Ovary (tissue), 9 donors: ENCODE results near the gene ZNF609. TPM values are rescaled to one million over a fixed set of nuclear protein-coding genes. Genes with fewer than 3 reads are reported as not detected.

ENCODE experiments used
- DNase-seq, 5 donors: peaks; one replicate each; pipeline ENCODE4 v3.0.0-alpha.2; 2019 to 2020
- H3K27ac ChIP-seq, 2 donors: fragments of 200-600 bp; one replicate each; pipeline versions ENCODE4 v1.5.1 to v1.8.0; 2019 to 2022
- H3K27me3 ChIP-seq: fragments of 200-600 bp; one replicate; pipeline ENCODE4 v1.8.0; 2022
- H3K36me3 ChIP-seq: fragments of 200-600 bp; sonication (generic); one replicate; pipeline ENCODE4 v1.5.1; 2019
- H3K4me1 ChIP-seq: one replicate; pipeline ENCODE4 v1.8.1; 2013; ENCODE audit warnings: mild to moderate bottlenecking, moderate library complexity; ENCODE audit not compliant: insufficient read depth
- H3K4me3 ChIP-seq: fragments of 200-600 bp; sonication (generic); one replicate; pipeline ENCODE4 v1.5.1; 2017
- H3K9me3 ChIP-seq, 2 donors: fragments of 200-600 bp in 1 of 2; sonication (generic) in 1 of 2; one replicate each; pipeline versions ENCODE4 v1.5.1 to v1.8.1; 2013 to 2019; ENCODE audit warnings: mild to moderate bottlenecking in 1 of 2, moderate library complexity in 1 of 2
- CTCF ChIP-seq, 3 donors: fragments of 450-650 bp in 2 of 3; fragments of 200-600 bp in 1 of 3; IDR thresholded peaks; one replicate each; pipeline versions ENCODE4 v1.5.1 to v1.8.0; 2016 to 2022; ENCODE audit warnings: antibody characterized with exemption in 3 of 3, mild to moderate bottlenecking in 1 of 3
- EP300 ChIP-seq: sonication (generic); formaldehyde crosslinking; IDR thresholded peaks from one replicate; pipeline ENCODE4 v1.6.1; 2017; ENCODE audit warnings: antibody characterized with exemption
- POLR2A ChIP-seq: fragments of 450-650 bp; IDR thresholded peaks from one replicate; pipeline ENCODE4 v1.6.1; 2017; ENCODE audit warnings: antibody characterized with exemption, mild to moderate bottlenecking, moderate library complexity
- WGBS, 3 donors: extraction: QIAGEN DNeasy Blood & Tissue Kit in 1 of 3; methylation state at CpG; one replicate each; pipeline versions ENCODE4 v1.1.5 to v1.1.7; 2013 to 2017; 5-methylcytosine and 5-hydroxymethylcytosine counted together
- intact Hi-C, 4 donors: fragments of 100-400 bp; cut with DNase I; formaldehyde crosslinking; loops; one replicate each; pipeline versions ENCODE4 v1.11.0 to v1.15.1; 2022 to 2023
- polyA plus RNA-seq, 2 donors: library from polyadenylated mRNA; stranded (reverse); fragments of 200-250 nt in 1 of 2; fragments of 350-450 nt in 1 of 2; fragmentation: Illumina TruSeq in 1 of 2; extraction: RNeasy Lipid Tissue Mini Kit (QIAGEN cat#74804) in 1 of 2; gene quantifications; one replicate each; pipeline ENCODE4 v1.2.3, GENCODE V29; 2013 to 2014
- total RNA-seq, 7 donors: library from RNA; depleted of rRNA in 2 of 7; stranded (reverse); fragments of >200 nt in 2 of 7; fragmentation: NEBNext Ultra II Directional in 3 of 7; extraction: Animal tissue kit (Norgen Biotek cat#: 25700) in 3 of 7; gene quantifications; one replicate each; pipeline versions ENCODE4 v1.1.0 to v1.2.4, GENCODE V29; 2016 to 2023
- donor health status: DM: no; HTN: no; CAD: no; lungs with moderate emphysema.
- donor health status: DM: no; HTN: no; CAD: no.
- donor health status: Bipolar disorder and iron deficiency.
- donor health status: DM: yes; HTN: yes; CAD: no.
- donor health status: DM: no; HTN: no; CAD: no.
- donor health status: DM: yes; HTN: yes; CAD: no.

Gene ZNF609
- total and polyA plus RNA-seq, 9 donors, result 18.4 to 63.6 (median 40.7) TPM

DNA sequence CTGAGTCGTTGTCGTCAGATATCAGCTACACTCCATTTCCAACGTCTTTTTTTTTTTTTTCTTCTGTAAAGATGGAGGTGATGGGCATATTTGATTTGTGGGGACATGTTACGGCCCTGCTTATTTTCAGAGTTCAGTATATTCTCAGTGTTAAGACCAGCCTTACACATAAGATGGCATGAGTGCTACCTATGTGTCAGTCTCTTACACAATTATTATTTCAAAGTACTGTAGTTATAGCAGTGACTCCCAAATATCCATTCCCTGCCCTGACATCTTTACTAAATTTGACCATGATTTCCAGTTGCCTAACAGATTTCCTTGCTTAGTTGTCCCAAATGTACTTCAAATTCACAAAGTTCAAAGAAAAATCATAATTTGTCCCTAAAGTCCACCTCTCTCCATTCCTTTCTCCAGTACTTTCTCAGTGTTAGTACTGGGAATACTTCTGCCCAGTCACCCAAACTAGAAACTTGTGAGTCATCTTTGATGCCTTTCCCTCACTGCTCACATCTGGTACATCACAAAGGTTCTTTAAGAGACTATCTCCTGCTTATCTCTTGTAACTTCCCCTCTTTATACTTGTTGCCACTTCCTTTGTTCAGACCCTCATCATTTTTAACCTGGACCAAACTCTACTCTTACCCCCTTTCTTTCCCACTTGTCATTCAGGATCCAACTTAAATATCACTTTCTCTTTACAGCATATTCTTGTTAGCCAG is 67.0 kb downstream of the ZNF609 start:
- H3K4me3 ChIP-seq, result no peak overlapping the region
- no peak for DNase-seq
- H3K36me3 ChIP-seq, result no peaks in the 10 kb centered on the region
- no peak overlapping the region for H3K27ac ChIP-seq
- intact Hi-C loops, result loop anchor here in 1 of 4 donors (1.0 kb wide), 1 partner anchor 19 kb away; no protein-coding TSS in a partner anchor
- no peaks in the 10 kb centered on the region for H3K9me3 ChIP-seq
- 69 to 78% (median 75%) methylated on average over 4 of the region's 4 CpGs for WGBS, 3 donors
- no peaks in the 10 kb centered on the region for H3K27me3 ChIP-seq
- H3K4me1 ChIP-seq, result peaks cover 9% of the 10 kb centered on the region
- TF ChIP-seq POLR2A (no peak), CTCF (IDR thresholded peaks at IDR 0.05) (no peak), EP300 (no peak)

- WGBS, 3 donors, result 97 to 98% (median 98%) methylated on average over 10 of the region's 10 CpGs
- intact Hi-C loops, result no loop called here
- TF ChIP-seq EP300, result no peak
- TF ChIP-seq POLR2A, result no peak
- TF ChIP-seq CTCF (IDR thresholded peaks at IDR 0.05), result no peak
- Histone ChIP-seq H3K27me3 (no peaks in the 10 kb centered on the region), H3K4me1 (peaks cover 6% of the 10 kb centered on the region), H3K9me3 (no peaks in the 10 kb centered on the region), H3K4me3 (no peak overlapping the region), H3K27ac (no peak overlapping the region), H3K36me3 (no peaks in the 10 kb centered on the region)
- DNase-seq, result no peak
Measured at GRCh38 chr15:64528871-64529270, 68.5 kb downstream of the ZNF609 start.

- no peak overlapping the region for H3K27ac ChIP-seq
- no peaks in the 10 kb centered on the region for H3K27me3 ChIP-seq
- 22 to 23% (median 22%) methylated on average over 1 of the region's 1 CpG for WGBS, 3 donors
- H3K4me1 ChIP-seq, result peaks cover 6% of the 10 kb centered on the region
- TF ChIP-seq POLR2A, result no peak
- DNase-seq, result no peak
- no peaks in the 10 kb centered on the region for H3K36me3 ChIP-seq
- intact Hi-C loops, result no loop called here
- H3K4me3 ChIP-seq, result no peak overlapping the region
- H3K9me3 ChIP-seq, result no peaks in the 10 kb centered on the region
Measured at GRCh38 chr15:64530472-64530871, 70.1 kb downstream of the ZNF609 start.

DNA sequence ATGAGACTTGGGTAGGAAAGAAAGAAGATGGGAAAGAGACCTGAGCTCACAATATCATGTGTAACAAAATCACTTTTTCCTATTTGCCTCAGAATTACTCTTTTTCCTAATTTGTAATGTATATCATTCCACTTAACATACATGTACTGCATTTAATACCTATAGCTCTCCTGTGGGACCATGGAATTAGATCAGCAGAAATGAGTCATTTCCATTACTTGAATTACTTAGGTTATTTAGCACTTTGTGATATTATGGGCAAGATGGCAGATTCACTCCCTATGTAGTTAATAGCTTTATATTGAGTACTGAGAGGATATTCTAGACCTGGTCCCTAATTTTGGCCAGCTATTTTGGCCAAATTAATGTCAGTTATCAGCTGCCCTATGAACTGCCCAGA is 70.5 kb downstream of the ZNF609 start:
- H3K27ac ChIP-seq, result no peak overlapping the region
- H3K9me3 ChIP-seq, result no peaks in the 10 kb centered on the region
- TF ChIP-seq EP300 (no peak), POLR2A (no peak), CTCF (IDR thresholded peaks at IDR 0.05) (no peak)
- no peak overlapping the region for H3K4me3 ChIP-seq
- no peak for DNase-seq
- no peaks in the 10 kb centered on the region for H3K36me3 ChIP-seq
- intact Hi-C loops, result no loop called here
- peaks cover 6% of the 10 kb centered on the region for H3K4me1 ChIP-seq
- H3K27me3 ChIP-seq, result no peaks in the 10 kb centered on the region

DNA sequence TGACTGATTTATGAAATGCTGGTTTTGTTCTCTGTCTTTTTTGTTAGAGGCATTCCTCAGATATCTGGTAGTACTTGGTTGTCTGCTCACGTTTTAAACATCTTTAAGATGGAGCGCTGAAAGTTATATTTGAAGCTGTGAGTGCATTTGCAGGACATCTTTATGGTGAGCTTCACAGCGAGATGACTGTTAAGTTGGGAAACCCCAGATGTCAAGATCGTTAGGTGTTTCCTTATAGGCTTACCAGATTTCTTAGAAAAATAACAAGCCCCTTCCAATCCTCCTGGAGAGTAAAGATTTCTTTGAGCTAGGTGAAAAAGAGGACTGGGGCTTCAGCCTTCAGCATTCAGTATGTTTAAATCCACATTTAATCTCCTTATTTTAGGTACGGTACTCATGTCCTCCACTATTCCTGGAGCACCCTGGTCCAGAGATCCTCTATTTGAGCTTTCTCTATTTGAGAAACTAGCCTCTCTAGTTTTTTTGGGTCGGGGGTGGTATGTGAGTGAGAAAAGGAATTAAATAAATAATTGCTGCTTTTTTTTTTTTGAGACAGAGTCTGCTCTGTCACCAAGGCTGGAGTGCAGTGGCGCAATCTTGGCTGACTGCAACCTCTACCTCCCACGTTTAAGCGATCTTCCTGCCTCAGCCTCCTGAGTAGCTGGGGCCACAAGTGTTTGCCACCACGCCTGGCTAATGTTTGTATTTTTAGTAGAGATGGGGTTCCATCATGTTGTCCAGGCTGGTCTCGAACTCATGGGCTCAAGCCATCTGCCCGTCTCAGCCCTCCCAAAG is 72.3 kb downstream of the ZNF609 start:
- Histone ChIP-seq H3K36me3 (no peaks in the 10 kb centered on the region), H3K27me3 (no peaks in the 10 kb centered on the region), H3K27ac (no peak overlapping the region), H3K4me3 (no peak overlapping the region), H3K9me3 (no peaks in the 10 kb centered on the region), H3K4me1 (peaks cover 10% of the 10 kb centered on the region)
- DNase-seq, result no peak
- intact Hi-C loops, result no loop called here
- no peak for TF ChIP-seq POLR2A
- no peak for TF ChIP-seq CTCF (IDR thresholded peaks at IDR 0.05)
- TF ChIP-seq EP300, result no peak
- 83 to 88% (median 88%) methylated on average over 12 of the region's 12 CpGs for WGBS, 3 donors
